ENCODE data around the gene FER. TPM values are rescaled to one million over a fixed set of nuclear protein-coding genes. Genes with fewer than 3 reads are reported as not detected.

FER gene
- total RNA-seq, 1 donor, result 36.6 TPM

- DNase-seq (ENCODE audit: insufficient read length, low spot score, missing footprints), result no peak
- H3K4me1 ChIP-seq (ENCODE audit: insufficient read depth, low read length), result peaks cover 8% of the 10 kb centered on the region
- no peak overlapping the region for H3K27ac ChIP-seq (ENCODE audit: low read depth, low read length)
- no peak overlapping the region for H2AFZ ChIP-seq (ENCODE audit: low read length)
- H3K9me3 ChIP-seq (ENCODE audit: low read depth, low read length), result no peaks in the 10 kb centered on the region
- H3K36me3 ChIP-seq (ENCODE audit: insufficient read depth, low read length), result no peaks in the 10 kb centered on the region
- TF ChIP-seq CTCF (IDR thresholded peaks at IDR 0.05; ENCODE audit: extremely low read depth, low read depth, low read length), result no peak
- no peak overlapping the region for H3K4me3 ChIP-seq (ENCODE audit: insufficient read depth, low read length)
- no peaks in the 10 kb centered on the region for H4K20me1 ChIP-seq (ENCODE audit: insufficient read depth, low read length)
- peak overlapping the region; percentile 33 for H3K4me2 ChIP-seq (ENCODE audit: insufficient read depth, low read length)
- no peaks in the 10 kb centered on the region for H3K79me2 ChIP-seq (ENCODE audit: insufficient read depth, low read length)
- no peaks in the 10 kb centered on the region for H3K27me3 ChIP-seq (ENCODE audit: insufficient read depth, low read length)
Measured at GRCh38 chr5:109053995-109054417, 306.3 kb downstream of the FER start.

GRCh38 chr5:109060378-109061025 is 312.8 kb downstream of the FER start:
- no peak overlapping the region for H3K4me2 ChIP-seq (ENCODE audit: insufficient read depth, low read length)
- H3K79me2 ChIP-seq (ENCODE audit: insufficient read depth, low read length), result no peaks in the 10 kb centered on the region
- no peaks in the 10 kb centered on the region for H3K9me3 ChIP-seq (ENCODE audit: low read depth, low read length)
- no peak for DNase-seq (ENCODE audit: insufficient read length, low spot score, missing footprints)
- no peak for TF ChIP-seq CTCF (IDR thresholded peaks at IDR 0.05; ENCODE audit: extremely low read depth, low read depth, low read length)
- H3K27me3 ChIP-seq (ENCODE audit: insufficient read depth, low read length), result no peaks in the 10 kb centered on the region
- H3K4me3 ChIP-seq (ENCODE audit: insufficient read depth, low read length), result no peak overlapping the region
- H3K4me1 ChIP-seq (ENCODE audit: insufficient read depth, low read length), result peaks cover 12% of the 10 kb centered on the region
- no peaks in the 10 kb centered on the region for H4K20me1 ChIP-seq (ENCODE audit: insufficient read depth, low read length)
- no peak overlapping the region for H2AFZ ChIP-seq (ENCODE audit: low read length)
- H3K36me3 ChIP-seq (ENCODE audit: insufficient read depth, low read length), result no peaks in the 10 kb centered on the region
- no peak overlapping the region for H3K27ac ChIP-seq (ENCODE audit: low read depth, low read length)

- no peak overlapping the region for H2AFZ ChIP-seq (ENCODE audit: low read length)
- no peaks in the 10 kb centered on the region for H3K27me3 ChIP-seq (ENCODE audit: insufficient read depth, low read length)
- peak overlapping the region; percentile 50 for H3K27ac ChIP-seq (ENCODE audit: low read depth, low read length)
- H3K79me2 ChIP-seq (ENCODE audit: insufficient read depth, low read length), result no peaks in the 10 kb centered on the region
- peak; percentile 35 for DNase-seq (ENCODE audit: insufficient read length, low spot score, missing footprints)
- no peak overlapping the region for H3K4me2 ChIP-seq (ENCODE audit: insufficient read depth, low read length)
- no peaks in the 10 kb centered on the region for H3K9me3 ChIP-seq (ENCODE audit: low read depth, low read length)
- no peaks in the 10 kb centered on the region for H4K20me1 ChIP-seq (ENCODE audit: insufficient read depth, low read length)
- TF ChIP-seq CTCF (IDR thresholded peaks at IDR 0.05; ENCODE audit: extremely low read depth, low read depth, low read length), result no peak
- peaks cover 12% of the 10 kb centered on the region for H3K4me1 ChIP-seq (ENCODE audit: insufficient read depth, low read length)
- H3K36me3 ChIP-seq (ENCODE audit: insufficient read depth, low read length), result no peaks in the 10 kb centered on the region
- H3K4me3 ChIP-seq (ENCODE audit: insufficient read depth, low read length), result no peak overlapping the region
Measured at GRCh38 chr5:109062664-109063063, 315.0 kb downstream of the FER start.

GRCh38 chr5:109063223-109063622 is 315.5 kb downstream of the FER start:
- no peaks in the 10 kb centered on the region for H3K36me3 ChIP-seq (ENCODE audit: insufficient read depth, low read length)
- no peak for DNase-seq (ENCODE audit: insufficient read length, low spot score, missing footprints)
- H4K20me1 ChIP-seq (ENCODE audit: insufficient read depth, low read length), result no peaks in the 10 kb centered on the region
- no peak for TF ChIP-seq CTCF (IDR thresholded peaks at IDR 0.05; ENCODE audit: extremely low read depth, low read depth, low read length)
- no peak overlapping the region for H3K4me2 ChIP-seq (ENCODE audit: insufficient read depth, low read length)
- H2AFZ ChIP-seq (ENCODE audit: low read length), result no peak overlapping the region
- H3K4me3 ChIP-seq (ENCODE audit: insufficient read depth, low read length), result no peak overlapping the region
- no peaks in the 10 kb centered on the region for H3K9me3 ChIP-seq (ENCODE audit: low read depth, low read length)
- H3K27me3 ChIP-seq (ENCODE audit: insufficient read depth, low read length), result no peaks in the 10 kb centered on the region
- peak overlapping the region; percentile 50 for H3K27ac ChIP-seq (ENCODE audit: low read depth, low read length)
- H3K4me1 ChIP-seq (ENCODE audit: insufficient read depth, low read length), result peaks cover 12% of the 10 kb centered on the region
- H3K79me2 ChIP-seq (ENCODE audit: insufficient read depth, low read length), result no peaks in the 10 kb centered on the region
